Pons (tissue), 1 donor: ENCODE measurements around the gene EFCC1.
A peak's percentile ranks its signal among the peaks of the same experiment; 100 is the strongest.

ENCODE experiments used
- DNase-seq: peaks from one replicate; pipeline ENCODE4 v3.0.0-alpha.2; 2016; ENCODE audit warnings: low spot score

Gene EFCC1

GRCh38 chr3:129014793-129015345 lies 13.8 kb downstream of the EFCC1 start:
- no peak for DNase-seq

- no peak for DNase-seq
Measured at GRCh38 chr3:129015388-129016105, 14.4 kb downstream of the EFCC1 start.

GRCh38 chr3:129016356-129016719 lies 15.2 kb downstream of the EFCC1 start:
- peak; percentile 27 for DNase-seq

GRCh38 chr3:129016720-129017483 lies 15.8 kb downstream of the EFCC1 start:
- no peak for DNase-seq

- DNase-seq, result no peak
Measured at GRCh38 chr3:129017484-129017899, 16.4 kb downstream of the EFCC1 start.

- no peak for DNase-seq
Measured at GRCh38 chr3:129018271-129018670, 17.2 kb downstream of the EFCC1 start.

GRCh38 chr3:129018751-129019150 lies 17.6 kb downstream of the EFCC1 start:
- no peak for DNase-seq

GRCh38 chr3:129019266-129019665 lies 18.2 kb downstream of the EFCC1 start:
- DNase-seq, result no peak

- no peak for DNase-seq
Measured at GRCh38 chr3:129020691-129021090, 19.6 kb downstream of the EFCC1 start.

GRCh38 chr3:129021140-129021551 lies 20.0 kb downstream of the EFCC1 start:
- no peak for DNase-seq

- no peak for DNase-seq
Measured at GRCh38 chr3:129022114-129023007, 21.3 kb downstream of the EFCC1 start.

GRCh38 chr3:129023008-129023358 lies 21.9 kb downstream of the EFCC1 start:
- DNase-seq, result no peak

- no peak for DNase-seq
Measured at GRCh38 chr3:129023909-129024308, 22.8 kb downstream of the EFCC1 start.

- no peak for DNase-seq
Measured at GRCh38 chr3:129025108-129025507, 24.0 kb downstream of the EFCC1 start.

- peak; percentile 37 for DNase-seq
Measured at GRCh38 chr3:129025691-129026435, 24.8 kb downstream of the EFCC1 start.

- peak; percentile 79 for DNase-seq
Measured at GRCh38 chr3:129026728-129027543, 25.8 kb downstream of the EFCC1 start.

- no peak for DNase-seq
Measured at GRCh38 chr3:129027544-129027880, 26.4 kb downstream of the EFCC1 start.

GRCh38 chr3:129028866-129029265 lies 27.8 kb downstream of the EFCC1 start:
- no peak for DNase-seq

GRCh38 chr3:129030611-129031010 lies 29.5 kb downstream of the EFCC1 start:
- no peak for DNase-seq

- DNase-seq, result no peak
Measured at GRCh38 chr3:129031476-129032215, 30.5 kb downstream of the EFCC1 start.
